Activated CD4-positive, alpha-beta T cell treated with anti-CD3 and anti-CD28 coated beads, Interleukin-2, amount 50 U/mL, for 24 hours (primary cell): ENCODE measurements around the gene GDI2.
"Not testable (repeated sequence)": the region's sequence is repeated elsewhere in the genome, so short reads cannot be mapped to it uniquely, and the experiment has no call there.

Source experiments
- DNase-seq, 2 donors: peaks; one replicate each; pipeline ENCODE4 v3.0.0-alpha.2; 2020; ENCODE audit warnings: low read depth in 1 of 2, low spot score in 1 of 2

Gene GDI2

GRCh38 chr10:5828725-5829124, 15.5 kb upstream of the GDI2 start:
- no peak for DNase-seq

GRCh38 chr10:5827841-5828240, 14.6 kb upstream of the GDI2 start:
- no peak for DNase-seq

- DNase-seq = not testable (repeated sequence)
These were observed 13.3 kb upstream of the GDI2 start for GRCh38 chr10:5826511-5826910.

- no peak for DNase-seq
These were observed 5.7 kb upstream of the GDI2 start for GRCh38 chr10:5818894-5819293.

GRCh38 chr10:5818048-5818331, 4.8 kb upstream of the GDI2 start:
- no peak for DNase-seq

GRCh38 chr10:5817322-5818047, 4.3 kb upstream of the GDI2 start:
- no peak for DNase-seq

- DNase-seq = no peak
These were observed 2.9 kb upstream of the GDI2 start for GRCh38 chr10:5816170-5816569.

GRCh38 chr10:5814110-5815107, 1.2 kb upstream of the GDI2 start:
- DNase-seq = peak in 1 of 2 donors; percentile 20

GRCh38 chr10:5813091-5813340, 218 bp downstream of the GDI2 start:
- DNase-seq = no peak

GRCh38 chr10:5812283-5813090, 747 bp downstream of the GDI2 start:
- DNase-seq = peak in 1 of 2 donors; percentile 7

- DNase-seq = no peak
These were observed 1.8 kb downstream of the GDI2 start for GRCh38 chr10:5811387-5811821.

GRCh38 chr10:5810225-5810624, 3.0 kb downstream of the GDI2 start:
- no peak for DNase-seq

- no peak for DNase-seq
These were observed 3.6 kb downstream of the GDI2 start for GRCh38 chr10:5809527-5810154.

- DNase-seq = not testable (repeated sequence)
These were observed 4.3 kb downstream of the GDI2 start for GRCh38 chr10:5808783-5809392.

GRCh38 chr10:5806745-5807144, 6.5 kb downstream of the GDI2 start:
- no peak for DNase-seq

- no peak for DNase-seq
These were observed 7.5 kb downstream of the GDI2 start for GRCh38 chr10:5805711-5806110.

- no peak for DNase-seq
These were observed 8.0 kb downstream of the GDI2 start for GRCh38 chr10:5805260-5805659.

GRCh38 chr10:5804386-5804785, 8.8 kb downstream of the GDI2 start:
- no peak for DNase-seq

- DNase-seq = no peak
These were observed 12.5 kb downstream of the GDI2 start for GRCh38 chr10:5800782-5801181.

GRCh38 chr10:5794236-5794635, 19.0 kb downstream of the GDI2 start:
- no peak for DNase-seq

- DNase-seq = no peak
These were observed 23.6 kb downstream of the GDI2 start for GRCh38 chr10:5789626-5790025.
